Transverse colon (tissue), 3 donors: ENCODE results near the gene GAMT.

Experiments
- POLR2A ChIP-seq: fragments of 450-650 bp; IDR thresholded peaks from one replicate; pipeline ENCODE4 v1.6.1; 2016; ENCODE audit warnings: antibody characterized with exemption, mild to moderate bottlenecking, moderate library complexity
- TF ChIP-seq, protein P1 (sequence below), 5 experiments: fragments of 200-600 bp in 3 of 5; fragments of 450-650 bp in 2 of 5; sonication (generic) in 3 of 5; IDR thresholded peaks; 1 replicate in 2 of 5; 2 replicates in 3 of 5; pipeline ENCODE4 v1.5.1; 2016 to 2017; ENCODE audit warnings: antibody characterized with exemption in 5 of 5, inconsistent platforms in 3 of 5, mild to moderate bottlenecking in 2 of 5, moderate library complexity in 1 of 5

DNA sequence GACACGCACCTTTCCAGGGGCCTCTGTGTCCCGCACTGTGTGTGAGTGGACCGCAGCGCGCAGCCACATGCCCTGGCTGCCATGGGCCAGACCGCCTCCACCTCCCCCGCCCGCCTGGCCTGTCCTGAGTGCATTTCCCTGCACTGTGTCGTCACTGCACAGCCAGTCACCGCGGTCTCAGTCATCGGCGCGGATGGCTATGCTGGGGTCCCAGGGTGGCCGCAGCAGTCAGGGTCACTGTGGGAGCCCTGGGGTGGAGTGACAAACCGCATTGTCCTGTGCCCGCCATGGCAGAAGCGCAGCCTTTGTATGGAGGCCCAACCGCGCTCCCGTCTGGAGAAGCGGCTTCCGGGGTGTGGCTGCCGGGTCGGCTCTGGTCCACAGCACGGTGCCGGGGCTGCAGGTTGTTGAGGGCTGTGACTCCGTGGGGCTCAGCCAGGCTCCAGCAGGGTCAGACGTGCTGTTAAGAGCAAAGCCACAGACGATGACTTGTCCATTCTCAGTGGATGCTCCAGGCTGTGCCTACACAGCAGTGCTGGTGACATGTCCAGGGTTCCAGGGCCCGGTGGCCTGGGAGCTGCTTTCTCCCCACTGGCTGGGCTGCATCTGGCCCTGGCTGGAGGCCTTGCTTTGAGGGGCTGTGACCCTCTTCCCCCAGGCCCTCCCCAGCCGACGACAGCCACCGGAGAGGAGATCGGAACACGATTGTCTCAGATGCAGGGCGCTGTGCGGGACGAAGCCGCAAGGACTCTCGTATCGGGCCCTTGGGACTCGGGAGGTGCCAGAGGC, 24.0 kb downstream of the GAMT start:
- TF ChIP-seq, protein P1, sequence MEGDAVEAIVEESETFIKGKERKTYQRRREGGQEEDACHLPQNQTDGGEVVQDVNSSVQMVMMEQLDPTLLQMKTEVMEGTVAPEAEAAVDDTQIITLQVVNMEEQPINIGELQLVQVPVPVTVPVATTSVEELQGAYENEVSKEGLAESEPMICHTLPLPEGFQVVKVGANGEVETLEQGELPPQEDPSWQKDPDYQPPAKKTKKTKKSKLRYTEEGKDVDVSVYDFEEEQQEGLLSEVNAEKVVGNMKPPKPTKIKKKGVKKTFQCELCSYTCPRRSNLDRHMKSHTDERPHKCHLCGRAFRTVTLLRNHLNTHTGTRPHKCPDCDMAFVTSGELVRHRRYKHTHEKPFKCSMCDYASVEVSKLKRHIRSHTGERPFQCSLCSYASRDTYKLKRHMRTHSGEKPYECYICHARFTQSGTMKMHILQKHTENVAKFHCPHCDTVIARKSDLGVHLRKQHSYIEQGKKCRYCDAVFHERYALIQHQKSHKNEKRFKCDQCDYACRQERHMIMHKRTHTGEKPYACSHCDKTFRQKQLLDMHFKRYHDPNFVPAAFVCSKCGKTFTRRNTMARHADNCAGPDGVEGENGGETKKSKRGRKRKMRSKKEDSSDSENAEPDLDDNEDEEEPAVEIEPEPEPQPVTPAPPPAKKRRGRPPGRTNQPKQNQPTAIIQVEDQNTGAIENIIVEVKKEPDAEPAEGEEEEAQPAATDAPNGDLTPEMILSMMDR (IDR thresholded peaks at IDR 0.05) = no peak
- no peak for TF ChIP-seq POLR2A
